Activated CD4-positive, CD25-positive, alpha-beta regulatory T cell (primary cell): ENCODE data around the gene CHRM5.

Source experiments
- DNase-seq, 4 experiments: peaks; one replicate each; lab custom pipeline; 2025; lab: John Stamatoyannopoulos, UW

CHRM5 gene

GRCh38 chr15:34085746-34086145 lies 117.4 kb downstream of the CHRM5 start:
- no peak for DNase-seq

GRCh38 chr15:34099914-34100313 lies 131.6 kb downstream of the CHRM5 start:
- no peak for DNase-seq

GRCh38 chr15:34101366-34102174 lies 133.3 kb downstream of the CHRM5 start, which contains the start of the genes EMC7 and PGBD4:
EMC7 (minus strand) TSS chr15:34101862; CDS start chr15:34101839, 23 bp downstream.
PGBD4 (plus strand) TSS chr15:34102083; CDS start chr15:34102532, 449 bp downstream.
- peak; percentile 97 to 98 (median 98) for DNase-seq

- DNase-seq, result no peak
Measured at GRCh38 chr15:34102175-34102925, 134.1 kb downstream of the CHRM5 start.

GRCh38 chr15:34106423-34106822 lies 138.1 kb downstream of the CHRM5 start:
- DNase-seq, result no peak

GRCh38 chr15:34107315-34107714 lies 139.0 kb downstream of the CHRM5 start:
- DNase-seq, result no peak

GRCh38 chr15:34109797-34110663 lies 141.7 kb downstream of the CHRM5 start:
- DNase-seq, result no peak

GRCh38 chr15:34111488-34111887 lies 143.2 kb downstream of the CHRM5 start:
- DNase-seq, result no peak

GRCh38 chr15:34114215-34114614 lies 145.9 kb downstream of the CHRM5 start:
- DNase-seq, result no peak

- no peak for DNase-seq
Measured at GRCh38 chr15:34114739-34115138, 146.4 kb downstream of the CHRM5 start.

- DNase-seq, result no peak
Measured at GRCh38 chr15:34116620-34117019, 148.3 kb downstream of the CHRM5 start.
